BE2C (cell line): ENCODE measurements around the gene NSFL1C.
"Not testable (repeated sequence)": the region's sequence is repeated elsewhere in the genome, so short reads cannot be mapped to it uniquely, and the experiment has no call there.

Experiments
- DNase-seq: peaks from one replicate; pipeline ENCODE4 v3.0.0-alpha.2; 2020
- H3K27me3 ChIP-seq: fragments of 250-450 bp; sonication (Bioruptor Pico); 2 replicates; pipeline ENCODE4 v1.5.1; 2020; ENCODE audit warnings: mild to moderate bottlenecking
- H3K36me3 ChIP-seq: fragments of 250-450 bp; sonication (Bioruptor Pico); 2 replicates; pipeline ENCODE4 v1.5.1; 2020; ENCODE audit warnings: mild to moderate bottlenecking
- H3K4me1 ChIP-seq: fragments of 250-450 bp; sonication (Bioruptor Pico); 2 replicates; pipeline ENCODE4 v1.5.1; 2020
- H3K4me3 ChIP-seq: 2 replicates; pipeline ENCODE4 v1.5.1; 2011; ENCODE audit warnings: low read depth, low read length
- H3K9me3 ChIP-seq: fragments of 250-450 bp; sonication (Bioruptor Pico); 2 replicates; pipeline ENCODE4 v1.5.1; 2020
- CTCF ChIP-seq: IDR thresholded peaks from 2 replicates; pipeline ENCODE4 v1.5.1; 2012; ENCODE audit warnings: mild to moderate bottlenecking, low read depth, low read length

The NSFL1C gene

GRCh38 chr20:1505361-1505760, 38.7 kb upstream of the NSFL1C start:
- DNase-seq, result no peak
- TF ChIP-seq CTCF, result no peak
- H3K9me3 ChIP-seq, result no peaks in the 10 kb centered on the region
- no peak overlapping the region for H3K4me3 ChIP-seq
- no peaks in the 10 kb centered on the region for H3K4me1 ChIP-seq
- H3K27me3 ChIP-seq, result no peaks in the 10 kb centered on the region
- H3K36me3 ChIP-seq, result no peaks in the 10 kb centered on the region

GRCh38 chr20:1503564-1504227, 37.0 kb upstream of the NSFL1C start:
- H3K9me3 ChIP-seq, result no peaks in the 10 kb centered on the region
- TF ChIP-seq CTCF, result peak; percentile 92
- H3K27me3 ChIP-seq, result no peaks in the 10 kb centered on the region
- H3K4me3 ChIP-seq, result no peak overlapping the region
- H3K4me1 ChIP-seq, result no peaks in the 10 kb centered on the region
- no peaks in the 10 kb centered on the region for H3K36me3 ChIP-seq
- peak; percentile 60 for DNase-seq

- H3K4me3 ChIP-seq, result no peak overlapping the region
- no peaks in the 10 kb centered on the region for H3K27me3 ChIP-seq
- no peak for DNase-seq
- no peaks in the 10 kb centered on the region for H3K36me3 ChIP-seq
- no peaks in the 10 kb centered on the region for H3K4me1 ChIP-seq
- TF ChIP-seq CTCF, result no peak
- no peaks in the 10 kb centered on the region for H3K9me3 ChIP-seq
Measured at GRCh38 chr20:1500496-1500895, 33.8 kb upstream of the NSFL1C start.

GRCh38 chr20:1499528-1500420, 33.1 kb upstream of the NSFL1C start:
- no peaks in the 10 kb centered on the region for H3K9me3 ChIP-seq
- H3K4me1 ChIP-seq, result no peaks in the 10 kb centered on the region
- H3K27me3 ChIP-seq, result no peaks in the 10 kb centered on the region
- H3K4me3 ChIP-seq, result no peak overlapping the region
- H3K36me3 ChIP-seq, result no peaks in the 10 kb centered on the region
- no peak for TF ChIP-seq CTCF
- DNase-seq, result no peak

- not testable (repeated sequence) for H3K36me3 ChIP-seq, H3K4me3 ChIP-seq, H3K9me3 ChIP-seq, H3K4me1 ChIP-seq, DNase-seq, H3K27me3 ChIP-seq
Measured at GRCh38 chr20:1497371-1497770, 30.7 kb upstream of the NSFL1C start.

- no peak for DNase-seq
- Histone ChIP-seq H3K4me1 (no peaks in the 10 kb centered on the region), H3K9me3 (no peaks in the 10 kb centered on the region), H3K4me3 (no peak overlapping the region), H3K36me3 (no peaks in the 10 kb centered on the region), H3K27me3 (no peaks in the 10 kb centered on the region)
- TF ChIP-seq CTCF, result no peak
Measured at GRCh38 chr20:1496930-1497329, 30.3 kb upstream of the NSFL1C start.
